Upper lobe of left lung (tissue), 6 donors: ENCODE results near the gene TRAPPC6A. TPM values are rescaled to one million over a fixed set of nuclear protein-coding genes. Genes with fewer than 3 reads are reported as not detected.
A peak's percentile ranks its signal among the peaks of the same experiment; 100 is the strongest.

Source experiments
- ATAC-seq, 2 donors: fragments of 200-7000 bp; cut with Tn5 transposase; one replicate each; pipeline ENCODE4 v1.9.1; 2022; ENCODE audit warnings: mild to moderate bottlenecking in 2 of 2, moderate library complexity in 2 of 2; ENCODE audit not compliant: low FRiP score in 2 of 2
- DNase-seq, 2 donors: peaks; one replicate each; pipeline ENCODE4 v3.0.0-alpha.2; 2019 to 2020
- H3K27ac ChIP-seq, 4 donors: fragments of 200-600 bp; sonication (generic); one replicate each; pipeline ENCODE4 v1.5.1; 2016 to 2019
- H3K27me3 ChIP-seq, 4 donors: fragments of 200-600 bp; sonication (generic); one replicate each; pipeline ENCODE4 v1.5.1; 2017 to 2019
- H3K36me3 ChIP-seq, 4 donors: fragments of 200-600 bp; sonication (generic); one replicate each; pipeline ENCODE4 v1.5.1; 2016 to 2019
- H3K4me1 ChIP-seq, 4 donors: fragments of 200-600 bp; sonication (generic); one replicate each; pipeline ENCODE4 v1.5.1; 2018 to 2019
- H3K4me3 ChIP-seq, 4 donors: fragments of 200-600 bp; sonication (generic); one replicate each; pipeline ENCODE4 v1.5.1; 2017 to 2019; ENCODE audit warnings: mild to moderate bottlenecking in 2 of 4, moderate library complexity in 1 of 4
- H3K9me3 ChIP-seq, 4 donors: fragments of 200-600 bp; sonication (generic); one replicate each; pipeline ENCODE4 v1.5.1; 2018 to 2019
- EP300 ChIP-seq, 4 donors: sonication (generic); formaldehyde crosslinking; IDR thresholded peaks; one replicate each; pipeline ENCODE4 v1.5.1; 2017; ENCODE audit warnings: antibody characterized with exemption in 4 of 4, control low read depth in 2 of 4
- POLR2A ChIP-seq, 4 donors: fragments of 450-650 bp; IDR thresholded peaks; one replicate each; pipeline ENCODE4 v1.5.1; 2016 to 2017; ENCODE audit warnings: antibody characterized with exemption in 4 of 4, mild to moderate bottlenecking in 2 of 4
- POLR2AphosphoS5 ChIP-seq, 2 donors: sonication (generic); formaldehyde crosslinking; IDR thresholded peaks; one replicate each; pipeline ENCODE4 v1.5.1; 2017; ENCODE audit warnings: antibody characterized with exemption in 2 of 2
- WGBS, 2 donors: methylation state at CpG; one replicate each; pipeline ENCODE4 v1.1.5; 2017 to 2018; 5-methylcytosine and 5-hydroxymethylcytosine counted together
- total RNA-seq, 6 donors: library from RNA; depleted of rRNA in 4 of 6; stranded (reverse); fragments of >200 nt in 4 of 6; gene quantifications; one replicate each; pipeline versions ENCODE4 v1.1.0 to v1.2.1, GENCODE V29; 2016 to 2021
- TF ChIP-seq, protein P1 (sequence below), 6 experiments: fragments of 450-650 bp in 4 of 6; fragments of 200-600 bp in 2 of 6; sonication (generic) in 2 of 6; IDR thresholded peaks; one replicate each; pipeline ENCODE4 v1.5.1; 2016 to 2019; ENCODE audit warnings: antibody characterized with exemption in 6 of 6
- donor health status: DM: no; HTN: no; CAD: no; lungs with moderate emphysema.
- donor health status: DM: no; HTN: yes; CAD: no; lungs with severe emphysema.

The TRAPPC6A gene
- total RNA-seq, 6 donors from 2014 or later, result 10.5 to 53.3 (median 23.7) TPM

DNA sequence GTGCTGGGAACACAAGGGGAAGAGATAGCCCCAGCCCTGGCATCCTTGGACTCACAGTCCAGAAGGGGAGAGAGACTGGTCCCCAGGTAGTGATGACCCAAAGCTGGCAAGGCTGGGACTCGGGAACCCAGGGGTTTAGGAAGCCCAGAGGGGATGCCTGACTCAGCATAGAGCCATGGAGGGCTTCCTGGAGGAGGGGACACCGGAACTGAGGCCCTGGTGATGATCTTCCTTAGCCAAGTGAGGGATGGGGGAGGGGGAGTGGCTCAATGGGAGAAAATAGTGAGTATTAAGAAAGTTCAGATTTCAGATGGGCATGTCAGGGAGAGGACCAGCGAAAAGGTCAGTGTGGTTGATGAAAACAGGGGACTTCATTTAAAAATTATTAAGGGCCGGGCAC, 40.4 kb upstream of the TRAPPC6A start:
- Histone ChIP-seq H3K27me3 (peaks cover 0 to 23% (median 9%) of the 10 kb centered on the region in 4 donors), H3K36me3 (no peaks in the 10 kb centered on the region), H3K27ac (no peak overlapping the region), H3K4me3 (no peak overlapping the region), H3K9me3 (no peaks in the 10 kb centered on the region), H3K4me1 (peaks cover 3 to 18% (median 7%) of the 10 kb centered on the region in 4 donors)
- no peak for TF ChIP-seq POLR2AphosphoS5 (IDR thresholded peaks at IDR 0.05)
- TF ChIP-seq POLR2A (IDR thresholded peaks at IDR 0.05), result no peak
- TF ChIP-seq EP300 (IDR thresholded peaks at IDR 0.05), result no peak
- TF ChIP-seq, protein P1, sequence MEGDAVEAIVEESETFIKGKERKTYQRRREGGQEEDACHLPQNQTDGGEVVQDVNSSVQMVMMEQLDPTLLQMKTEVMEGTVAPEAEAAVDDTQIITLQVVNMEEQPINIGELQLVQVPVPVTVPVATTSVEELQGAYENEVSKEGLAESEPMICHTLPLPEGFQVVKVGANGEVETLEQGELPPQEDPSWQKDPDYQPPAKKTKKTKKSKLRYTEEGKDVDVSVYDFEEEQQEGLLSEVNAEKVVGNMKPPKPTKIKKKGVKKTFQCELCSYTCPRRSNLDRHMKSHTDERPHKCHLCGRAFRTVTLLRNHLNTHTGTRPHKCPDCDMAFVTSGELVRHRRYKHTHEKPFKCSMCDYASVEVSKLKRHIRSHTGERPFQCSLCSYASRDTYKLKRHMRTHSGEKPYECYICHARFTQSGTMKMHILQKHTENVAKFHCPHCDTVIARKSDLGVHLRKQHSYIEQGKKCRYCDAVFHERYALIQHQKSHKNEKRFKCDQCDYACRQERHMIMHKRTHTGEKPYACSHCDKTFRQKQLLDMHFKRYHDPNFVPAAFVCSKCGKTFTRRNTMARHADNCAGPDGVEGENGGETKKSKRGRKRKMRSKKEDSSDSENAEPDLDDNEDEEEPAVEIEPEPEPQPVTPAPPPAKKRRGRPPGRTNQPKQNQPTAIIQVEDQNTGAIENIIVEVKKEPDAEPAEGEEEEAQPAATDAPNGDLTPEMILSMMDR (IDR thresholded peaks at IDR 0.05), result no peak
- DNase-seq (no peak), ATAC-seq (no peak)
- 63 to 68% methylated on average over 4 of the region's 4 CpGs for WGBS, 2 donors

DNA sequence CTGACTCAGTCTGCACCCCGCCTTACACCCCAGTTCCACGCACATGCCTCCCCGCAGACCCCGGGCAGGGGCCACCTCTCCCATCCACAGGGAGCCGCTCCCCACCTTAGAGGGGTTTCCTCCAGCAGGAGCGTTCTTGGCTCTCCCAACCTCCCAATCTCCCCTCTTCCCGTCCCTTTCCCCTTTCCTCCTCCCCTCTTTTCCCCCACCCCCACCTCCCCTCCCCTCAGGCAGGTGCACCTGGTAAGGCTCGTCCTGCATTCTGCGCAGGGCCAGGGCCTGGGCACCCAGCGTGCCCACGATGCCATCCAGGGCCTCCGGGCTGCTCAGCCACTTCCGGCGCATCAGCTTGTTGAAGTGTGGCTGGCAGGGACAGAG, 39.9 kb upstream of the TRAPPC6A start:
- peaks cover 3 to 23% (median 7%) of the 10 kb centered on the region in 4 donors for H3K4me1 ChIP-seq
- no peak overlapping the region for H3K4me3 ChIP-seq
- TF ChIP-seq POLR2AphosphoS5 (IDR thresholded peaks at IDR 0.05) (no peak), POLR2A (IDR thresholded peaks at IDR 0.05) (no peak)
- TF ChIP-seq, protein P1 (IDR thresholded peaks at IDR 0.05), result no peak
- WGBS, 2 donors, result 52 to 63% methylated on average over 13 of the region's 14 CpGs
- H3K27me3 ChIP-seq, result peaks cover 0 to 23% (median 9%) of the 10 kb centered on the region in 4 donors
- no peaks in the 10 kb centered on the region for H3K36me3 ChIP-seq
- no peaks in the 10 kb centered on the region for H3K9me3 ChIP-seq
- ATAC-seq, result peak in 1 of 2 donors; percentile 25
- DNase-seq, result peak in 1 of 2 donors; percentile 31
- no peak overlapping the region for H3K27ac ChIP-seq

DNA sequence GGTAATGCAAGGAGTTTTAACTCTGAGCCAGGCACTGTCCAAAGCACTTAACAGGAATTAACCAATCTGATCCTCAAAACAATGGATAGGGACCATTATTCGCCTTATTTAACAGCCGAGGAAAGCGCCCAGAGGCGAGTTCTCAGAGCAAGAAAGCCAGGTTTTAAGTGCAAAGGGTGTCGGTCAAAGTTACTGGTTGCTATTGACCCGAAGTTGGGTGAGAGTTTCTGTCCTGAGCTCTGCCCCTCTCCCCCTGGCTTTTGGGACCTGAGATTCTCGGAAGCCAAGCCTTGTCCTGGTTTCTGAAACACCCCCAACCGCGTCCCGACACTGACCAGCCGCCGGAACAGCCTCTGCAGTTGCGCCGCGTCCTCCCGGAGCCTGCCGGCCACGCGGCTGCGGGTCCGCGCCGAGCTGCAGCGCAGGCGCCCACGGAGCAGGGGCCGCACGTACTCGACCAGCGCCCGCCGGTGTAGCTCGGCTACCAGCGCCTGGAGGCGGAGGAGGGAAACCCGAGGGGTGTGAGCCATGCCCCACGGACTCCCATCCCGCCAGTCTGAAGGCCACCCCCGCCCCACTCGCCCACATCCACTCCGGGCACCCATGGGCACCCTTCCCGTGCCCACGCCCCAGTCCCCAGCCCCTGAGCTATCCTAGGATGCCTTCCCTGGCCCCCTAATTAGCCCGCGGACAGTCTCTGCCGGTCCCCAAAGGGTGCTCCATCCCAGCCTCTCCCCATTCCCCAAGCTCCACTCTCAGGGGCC, 39.3 kb upstream of the TRAPPC6A start:
- peaks cover 0 to 23% (median 9%) of the 10 kb centered on the region in 4 donors for H3K27me3 ChIP-seq
- no peak overlapping the region for H3K4me3 ChIP-seq
- TF ChIP-seq EP300 (IDR thresholded peaks at IDR 0.05), result no peak
- DNase-seq (peak in 1 of 2 donors; percentile 74), ATAC-seq (no peak)
- H3K27ac ChIP-seq, result no peak overlapping the region
- H3K36me3 ChIP-seq, result no peaks in the 10 kb centered on the region
- no peaks in the 10 kb centered on the region for H3K9me3 ChIP-seq
- 37 to 44% methylated on average over 19 to 44 of the region's 46 CpGs for WGBS, 2 donors
- peaks cover 7 to 28% (median 9%) of the 10 kb centered on the region in 4 donors for H3K4me1 ChIP-seq

DNA sequence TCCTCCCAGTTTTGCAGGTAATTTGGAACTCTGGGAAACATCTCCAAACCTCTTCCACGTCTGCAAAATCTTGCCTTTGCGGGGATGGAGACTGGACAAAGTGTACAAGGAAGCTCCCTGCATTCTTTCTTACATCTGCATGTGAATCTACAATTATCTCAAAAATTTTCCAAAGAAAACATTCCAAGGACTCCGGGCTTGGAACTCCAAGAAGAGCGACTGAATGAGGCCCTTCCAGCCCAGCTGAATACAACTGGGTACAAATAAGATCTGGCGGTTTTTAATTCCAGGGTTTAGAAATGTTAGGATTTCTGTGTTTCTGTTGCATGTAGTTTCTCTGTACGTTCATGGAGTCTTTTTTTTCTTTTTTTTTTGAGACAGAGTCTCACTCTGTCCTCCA, 38.6 kb upstream of the TRAPPC6A start:
- Histone ChIP-seq H3K27ac (no peak overlapping the region), H3K9me3 (no peaks in the 10 kb centered on the region), H3K36me3 (no peaks in the 10 kb centered on the region), H3K27me3 (peaks cover 0 to 23% (median 9%) of the 10 kb centered on the region in 4 donors), H3K4me3 (no peak overlapping the region), H3K4me1 (peaks cover 11 to 35% (median 15%) of the 10 kb centered on the region in 4 donors)
- no peak for ATAC-seq
- 75 to 84% methylated on average over 6 of the region's 6 CpGs for WGBS, 2 donors
- TF ChIP-seq POLR2A (IDR thresholded peaks at IDR 0.05) (no peak), EP300 (IDR thresholded peaks at IDR 0.05) (no peak), POLR2AphosphoS5 (IDR thresholded peaks at IDR 0.05) (no peak)
- TF ChIP-seq, protein P1 (IDR thresholded peaks at IDR 0.05), result no peak
- no peak for DNase-seq

DNA sequence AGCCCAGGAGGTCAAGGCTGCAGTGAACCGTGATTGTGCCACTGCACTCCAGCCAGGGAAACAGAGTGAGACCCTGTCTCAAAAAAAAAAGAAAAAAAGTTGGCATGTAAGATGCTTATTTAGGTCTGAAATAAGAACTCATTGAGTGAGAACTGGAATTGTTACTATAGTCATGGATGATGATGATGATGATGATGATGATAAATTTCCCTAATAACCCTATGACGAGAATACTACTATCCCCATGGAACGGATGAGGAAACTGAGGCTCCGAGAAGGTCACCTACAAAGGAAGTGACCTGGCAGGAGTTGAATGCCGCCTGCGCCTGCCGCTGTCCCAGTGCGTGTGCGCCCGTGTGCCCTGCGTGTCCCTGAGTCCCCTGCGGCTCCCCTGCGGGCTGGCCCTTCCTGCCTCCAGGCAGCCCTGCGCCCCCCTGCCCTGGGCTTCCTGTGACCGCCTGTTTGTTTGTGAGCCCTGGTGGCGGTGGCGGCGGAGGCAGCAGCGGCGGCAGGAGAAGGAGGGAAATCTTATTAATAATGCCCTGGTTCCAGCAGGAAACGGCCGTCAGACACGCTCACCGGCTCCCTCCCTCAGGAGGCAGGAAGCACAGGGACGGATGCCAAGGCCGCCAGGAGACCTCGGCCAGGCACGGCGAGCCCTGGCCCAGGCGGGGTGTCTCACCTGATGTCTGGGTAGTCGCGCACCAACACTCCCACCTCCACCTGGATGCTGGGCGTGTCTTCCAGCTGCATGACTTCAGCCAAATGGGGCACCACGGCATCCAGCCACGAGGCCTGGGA, 37.6 kb upstream of the TRAPPC6A start:
- peaks cover 0 to 23% (median 9%) of the 10 kb centered on the region in 4 donors for H3K27me3 ChIP-seq
- TF ChIP-seq POLR2A (IDR thresholded peaks at IDR 0.05), result no peak
- TF ChIP-seq, protein P1 (IDR thresholded peaks at IDR 0.05), result peak in 3 of 6 experiments; percentile 5 to 22 (median 21)
- TF ChIP-seq POLR2AphosphoS5 (IDR thresholded peaks at IDR 0.05), result peak in 1 of 2 donors; percentile 42
- TF ChIP-seq EP300 (IDR thresholded peaks at IDR 0.05), result peak in 1 of 4 donors; percentile 38
- no peaks in the 10 kb centered on the region for H3K9me3 ChIP-seq
- DNase-seq (peak; percentile 31 to 78), ATAC-seq (no peak)
- WGBS, 2 donors, result 5 to 7% methylated on average over 17 to 30 of the region's 35 CpGs
- no peak overlapping the region for H3K4me3 ChIP-seq
- peak overlapping the region in 2 of 4 donors; percentile 20 to 44 for H3K27ac ChIP-seq
- H3K36me3 ChIP-seq, result no peaks in the 10 kb centered on the region
- peaks cover 11 to 41% (median 20%) of the 10 kb centered on the region in 4 donors for H3K4me1 ChIP-seq
